Measurements from ENCODE around the gene CRELD1. TPM values are rescaled to one million over a fixed set of nuclear protein-coding genes. Genes with fewer than 3 reads are reported as not detected.

Gene CRELD1
- total and polyA plus RNA-seq, 2 of the 13 experiments (the other 11 are each of a cell fraction or from before 2014, with no cell fraction given) = 27.1 to 61.9 TPM

- TF ChIP-seq ZBTB25 (CRISPR knock-in tag; IDR thresholded peaks at IDR 0.05) (peak; percentile 62; the same call in 1 of the 2 replicates), ZNF775 (CRISPR knock-in tag; IDR thresholded peaks at IDR 0.05; ENCODE audit: borderline replicate concordance) (no peak), ZNF7 (CRISPR knock-in tag; IDR thresholded peaks at IDR 0.05) (no peak), KLF15 (CRISPR knock-in tag; IDR thresholded peaks at IDR 0.05; ENCODE audit: borderline replicate concordance) (no peak), HDAC1 (CRISPR knock-in tag; IDR thresholded peaks at IDR 0.05) (peak; percentile 56), ZNF235 (CRISPR knock-in tag; IDR thresholded peaks at IDR 0.05; ENCODE audit: borderline replicate concordance) (peak; percentile 37; the same call in 1 of the 2 replicates), ZNF44 (CRISPR knock-in tag; IDR thresholded peaks at IDR 0.05) (no peak), ZNF12 (CRISPR knock-in tag; IDR thresholded peaks at IDR 0.05) (0 out of 2 replicates have a peak, but pooled peaks have one; percentile 43), PRPF4 (IDR thresholded peaks at IDR 0.05; ENCODE audit: low read depth, low read length, poor library complexity, severe bottlenecking) (no peak), RFX5 (IDR thresholded peaks at IDR 0.05; ENCODE audit: low read depth, low read length) (no peak; the same call in 1 of the 2 replicates), PREB (CRISPR knock-in tag; IDR thresholded peaks at IDR 0.05) (no peak), POLR2AphosphoS5 (IDR thresholded peaks at IDR 0.05; ENCODE audit: low read depth, low read length) (peak; percentile 65), ZNF326 (CRISPR knock-in tag; IDR thresholded peaks at IDR 0.05; ENCODE audit: borderline replicate concordance) (no peak), ZNF562 (CRISPR knock-in tag; IDR thresholded peaks at IDR 0.05; ENCODE audit: borderline replicate concordance) (no peak), ZNF878 (CRISPR knock-in tag; IDR thresholded peaks at IDR 0.05) (no peak; the same call in 1 of the 2 replicates), POGZ (CRISPR knock-in tag; IDR thresholded peaks at IDR 0.05) (peak; percentile 79; the same call in 1 of the 2 replicates), ZNF207 (IDR thresholded peaks at IDR 0.05; ENCODE audit: borderline replicate concordance) (no peak), NR3C1 (CRISPR knock-in tag; IDR thresholded peaks at IDR 0.05) (no peak), TRIM22 (IDR thresholded peaks at IDR 0.05) (no peak), ZNF629 (CRISPR knock-in tag; conservative IDR thresholded peaks at IDR 0.05) (peak; percentile 61; the same call in 1 of the 2 replicates), SAFB2 (CRISPR knock-in tag; IDR thresholded peaks at IDR 0.05; ENCODE audit: borderline replicate concordance, low read depth) (no peak), ZNF737 (CRISPR knock-in tag; IDR thresholded peaks at IDR 0.05; ENCODE audit: borderline replicate concordance) (0 out of 2 replicates have a peak, but pooled peaks have one; percentile 78), ZIK1 (CRISPR knock-in tag; IDR thresholded peaks at IDR 0.05; ENCODE audit: borderline replicate concordance, low read depth) (no peak; the same call in 1 of the 2 replicates), EHMT2 (IDR thresholded peaks at IDR 0.05; ENCODE audit: borderline replicate concordance, low read depth, low read length) (no peak), BCL6 (CRISPR knock-in tag; IDR thresholded peaks at IDR 0.05) (no peak), NFYC (CRISPR knock-in tag; IDR thresholded peaks at IDR 0.05) (no peak), KLF12 (CRISPR knock-in tag; IDR thresholded peaks at IDR 0.05; ENCODE audit: borderline replicate concordance) (peak; percentile 52; the same call in 1 of the 2 replicates), MXI1 (IDR thresholded peaks at IDR 0.05; ENCODE audit: borderline replicate concordance, low read depth, low read length) (peak; percentile 60; the same call in 2 of the 3 replicates)
These were observed 12.7 kb downstream of the CRELD1 start (continued) for GRCh38 chr3:9946112-9947024.
